ENCODE results near the gene CHD5.

CHD5 gene

DNA sequence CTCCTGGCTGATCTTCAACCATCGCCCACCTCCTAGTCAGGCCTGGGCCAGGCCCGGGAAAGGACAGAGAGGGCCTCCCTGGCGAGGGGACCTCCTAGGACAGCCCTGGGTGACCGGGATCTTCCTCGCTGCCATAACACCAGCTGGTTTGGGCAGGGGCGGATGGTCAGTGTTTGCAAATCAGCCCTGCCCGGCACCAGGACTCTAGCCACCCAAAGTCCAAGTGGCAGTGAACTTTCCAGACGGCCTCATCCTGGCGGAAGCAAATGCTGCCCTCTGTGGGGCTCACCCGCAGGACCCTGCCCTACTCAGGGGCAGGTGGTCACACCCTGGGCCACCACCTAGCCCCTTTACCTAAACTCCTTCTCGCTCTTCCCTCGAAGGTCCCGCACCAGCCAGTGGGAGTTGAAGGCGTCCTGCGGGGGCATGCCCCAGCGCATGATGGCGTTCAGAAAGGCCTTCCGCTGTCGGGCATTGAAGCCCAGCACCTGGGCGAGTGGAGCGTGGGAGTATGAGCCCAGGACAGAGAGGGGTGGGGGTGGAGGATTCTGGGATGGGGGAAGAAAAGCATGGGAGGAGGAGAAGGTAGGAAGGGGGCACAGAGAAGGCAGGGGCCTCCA lies 55.3 kb downstream of the CHD5 start:
- ATAC-seq: no peak
- TF ChIP-seq TCF4 (CRISPR knock-in tag; IDR thresholded peaks at IDR 0.05; ENCODE audit: borderline replicate concordance) (no peak), ISL1 (CRISPR knock-in tag; IDR thresholded peaks at IDR 0.05) (no peak), TOX (CRISPR knock-in tag; IDR thresholded peaks at IDR 0.05; ENCODE audit: borderline replicate concordance) (no peak), SNAI2 (CRISPR knock-in tag; IDR thresholded peaks at IDR 0.05) (no peak), RARB (CRISPR knock-in tag; IDR thresholded peaks at IDR 0.05) (no peak), ZNF70 (CRISPR knock-in tag; IDR thresholded peaks at IDR 0.05) (no peak), CREB5 (CRISPR knock-in tag; IDR thresholded peaks at IDR 0.05; ENCODE audit: low read depth) (no peak), ZFP30 (CRISPR knock-in tag; IDR thresholded peaks at IDR 0.05) (no peak), ZNF8 (CRISPR knock-in tag; IDR thresholded peaks at IDR 0.05) (no peak), ESRRG (CRISPR knock-in tag; IDR thresholded peaks at IDR 0.05) (no peak), ZNF565 (CRISPR knock-in tag; conservative IDR thresholded peaks at IDR 0.05; ENCODE audit: low read depth) (no peak), ZC3H10 (CRISPR knock-in tag; IDR thresholded peaks at IDR 0.05) (no peak), ZFP3 (CRISPR knock-in tag; IDR thresholded peaks at IDR 0.05) (no peak), PPARA (CRISPR knock-in tag; IDR thresholded peaks at IDR 0.05; ENCODE audit: borderline replicate concordance) (no peak), CSDC2 (CRISPR knock-in tag; IDR thresholded peaks at IDR 0.05) (no peak)
- TF ChIP-seq, protein P1, sequence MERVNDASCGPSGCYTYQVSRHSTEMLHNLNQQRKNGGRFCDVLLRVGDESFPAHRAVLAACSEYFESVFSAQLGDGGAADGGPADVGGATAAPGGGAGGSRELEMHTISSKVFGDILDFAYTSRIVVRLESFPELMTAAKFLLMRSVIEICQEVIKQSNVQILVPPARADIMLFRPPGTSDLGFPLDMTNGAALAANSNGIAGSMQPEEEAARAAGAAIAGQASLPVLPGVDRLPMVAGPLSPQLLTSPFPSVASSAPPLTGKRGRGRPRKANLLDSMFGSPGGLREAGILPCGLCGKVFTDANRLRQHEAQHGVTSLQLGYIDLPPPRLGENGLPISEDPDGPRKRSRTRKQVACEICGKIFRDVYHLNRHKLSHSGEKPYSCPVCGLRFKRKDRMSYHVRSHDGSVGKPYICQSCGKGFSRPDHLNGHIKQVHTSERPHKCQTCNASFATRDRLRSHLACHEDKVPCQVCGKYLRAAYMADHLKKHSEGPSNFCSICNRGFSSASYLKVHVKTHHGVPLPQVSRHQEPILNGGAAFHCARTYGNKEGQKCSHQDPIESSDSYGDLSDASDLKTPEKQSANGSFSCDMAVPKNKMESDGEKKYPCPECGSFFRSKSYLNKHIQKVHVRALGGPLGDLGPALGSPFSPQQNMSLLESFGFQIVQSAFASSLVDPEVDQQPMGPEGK (CRISPR knock-in tag; IDR thresholded peaks at IDR 0.05; ENCODE audit: borderline replicate concordance): no peak
- TF ChIP-seq, protein P2, sequence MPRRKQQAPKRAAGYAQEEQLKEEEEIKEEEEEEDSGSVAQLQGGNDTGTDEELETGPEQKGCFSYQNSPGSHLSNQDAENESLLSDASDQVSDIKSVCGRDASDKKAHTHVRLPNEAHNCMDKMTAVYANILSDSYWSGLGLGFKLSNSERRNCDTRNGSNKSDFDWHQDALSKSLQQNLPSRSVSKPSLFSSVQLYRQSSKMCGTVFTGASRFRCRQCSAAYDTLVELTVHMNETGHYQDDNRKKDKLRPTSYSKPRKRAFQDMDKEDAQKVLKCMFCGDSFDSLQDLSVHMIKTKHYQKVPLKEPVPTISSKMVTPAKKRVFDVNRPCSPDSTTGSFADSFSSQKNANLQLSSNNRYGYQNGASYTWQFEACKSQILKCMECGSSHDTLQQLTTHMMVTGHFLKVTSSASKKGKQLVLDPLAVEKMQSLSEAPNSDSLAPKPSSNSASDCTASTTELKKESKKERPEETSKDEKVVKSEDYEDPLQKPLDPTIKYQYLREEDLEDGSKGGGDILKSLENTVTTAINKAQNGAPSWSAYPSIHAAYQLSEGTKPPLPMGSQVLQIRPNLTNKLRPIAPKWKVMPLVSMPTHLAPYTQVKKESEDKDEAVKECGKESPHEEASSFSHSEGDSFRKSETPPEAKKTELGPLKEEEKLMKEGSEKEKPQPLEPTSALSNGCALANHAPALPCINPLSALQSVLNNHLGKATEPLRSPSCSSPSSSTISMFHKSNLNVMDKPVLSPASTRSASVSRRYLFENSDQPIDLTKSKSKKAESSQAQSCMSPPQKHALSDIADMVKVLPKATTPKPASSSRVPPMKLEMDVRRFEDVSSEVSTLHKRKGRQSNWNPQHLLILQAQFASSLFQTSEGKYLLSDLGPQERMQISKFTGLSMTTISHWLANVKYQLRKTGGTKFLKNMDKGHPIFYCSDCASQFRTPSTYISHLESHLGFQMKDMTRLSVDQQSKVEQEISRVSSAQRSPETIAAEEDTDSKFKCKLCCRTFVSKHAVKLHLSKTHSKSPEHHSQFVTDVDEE (CRISPR knock-in tag; IDR thresholded peaks at IDR 0.05): no peak

GRCh38 chr1:6124341-6124740 lies 55.8 kb downstream of the CHD5 start:
- TF ChIP-seq CSDC2 (CRISPR knock-in tag; IDR thresholded peaks at IDR 0.05) (no peak), ZNF8 (CRISPR knock-in tag; IDR thresholded peaks at IDR 0.05) (no peak), ZNF565 (CRISPR knock-in tag; conservative IDR thresholded peaks at IDR 0.05; ENCODE audit: low read depth) (no peak), ISL1 (CRISPR knock-in tag; IDR thresholded peaks at IDR 0.05) (no peak), CREB5 (CRISPR knock-in tag; IDR thresholded peaks at IDR 0.05; ENCODE audit: low read depth) (no peak), BACH2 (CRISPR knock-in tag; IDR thresholded peaks at IDR 0.05; ENCODE audit: borderline replicate concordance) (no peak), ZC3H10 (CRISPR knock-in tag; IDR thresholded peaks at IDR 0.05) (no peak)
- ATAC-seq: no peak

GRCh38 chr1:6123816-6124215 lies 56.3 kb downstream of the CHD5 start:
- ATAC-seq: no peak
- TF ChIP-seq RARB (CRISPR knock-in tag; IDR thresholded peaks at IDR 0.05) (no peak), TOX (CRISPR knock-in tag; IDR thresholded peaks at IDR 0.05; ENCODE audit: borderline replicate concordance) (no peak), CSDC2 (CRISPR knock-in tag; IDR thresholded peaks at IDR 0.05) (no peak), ZC3H10 (CRISPR knock-in tag; IDR thresholded peaks at IDR 0.05) (no peak), PPARA (CRISPR knock-in tag; IDR thresholded peaks at IDR 0.05; ENCODE audit: borderline replicate concordance) (no peak), GLIS3 (CRISPR knock-in tag; IDR thresholded peaks at IDR 0.05) (no peak), SNAI2 (CRISPR knock-in tag; IDR thresholded peaks at IDR 0.05) (no peak), TCF4 (CRISPR knock-in tag; IDR thresholded peaks at IDR 0.05; ENCODE audit: borderline replicate concordance) (no peak), ZNF565 (CRISPR knock-in tag; conservative IDR thresholded peaks at IDR 0.05; ENCODE audit: low read depth) (no peak), OSR1 (CRISPR knock-in tag; IDR thresholded peaks at IDR 0.05) (no peak), ZNF8 (CRISPR knock-in tag; IDR thresholded peaks at IDR 0.05) (no peak), ESRRG (CRISPR knock-in tag; IDR thresholded peaks at IDR 0.05) (no peak), ARNTL (CRISPR knock-in tag; IDR thresholded peaks at IDR 0.05; ENCODE audit: borderline replicate concordance, low read depth) (no peak), CREB5 (CRISPR knock-in tag; IDR thresholded peaks at IDR 0.05; ENCODE audit: low read depth) (no peak), ISL1 (CRISPR knock-in tag; IDR thresholded peaks at IDR 0.05) (no peak), ZNF70 (CRISPR knock-in tag; IDR thresholded peaks at IDR 0.05) (no peak)
- TF ChIP-seq, protein P2 (CRISPR knock-in tag; IDR thresholded peaks at IDR 0.05): no peak

Data from SK-N-SH treated with all-trans-retinoic acid at 6 μM for 48 hours (cell line).